Panc1 (cell line): ENCODE data around the gene VWC2L. TPM values are rescaled to one million over a fixed set of nuclear protein-coding genes. Genes with fewer than 3 reads are reported as not detected.
A peak's percentile ranks its signal among the peaks of the same experiment; 100 is the strongest.

Source experiments
- ATAC-seq: fragments of 200-7000 bp; cut with Tn5 transposase; 2 replicates; pipeline ENCODE4 v1.9.1; 2020; ENCODE audit warnings: mild to moderate bottlenecking, moderate library complexity
- Bru-seq: library from RNA; stranded (reverse); fragments of 400-500 nt; gene quantifications from one replicate; lab custom pipeline; 2021; lab: Mats Ljungman, UMichigan
- BruChase-seq, 2 experiments: library from RNA; stranded (reverse); fragments of 400-500 nt; gene quantifications; one replicate each; lab custom pipeline; 2021; lab: Mats Ljungman, UMichigan
- BruUV-seq: library from RNA; stranded (reverse); fragments of 400-500 nt; replicated peaks from 2 replicates; lab custom pipeline; 2021; lab: Mats Ljungman, UMichigan
- CTCF ChIA-PET: fragments of 300-600 bp; sonication (Branson Sonifier 250); formaldehyde crosslinking; loops from one replicate; lab custom pipeline; 2022; ENCODE audit warnings: antibody characterized with exemption; lab: Charles Lee
- POLR2A ChIA-PET: fragments of 300-600 bp; sonication (Branson Sonifier 250); formaldehyde crosslinking; loops from one replicate; lab custom pipeline; 2022; ENCODE audit warnings: antibody characterized with exemption; lab: Charles Lee
- DNase-seq: peaks from one replicate; pipeline ENCODE4 v3.0.0-alpha.2; 2010; ENCODE audit warnings: low read depth, low spot score
- H3K27ac ChIP-seq: 2 replicates; pipeline ENCODE4 v1.5.1; 2011; ENCODE audit warnings: mild to moderate bottlenecking, low read length, inconsistent platforms
- H3K27me3 ChIP-seq: fragments of 200-500 bp; sonication (Bioruptor generic); 2 replicates; pipeline ENCODE4 v1.6.0; 2014; ENCODE audit warnings: low read length, inconsistent platforms; ENCODE audit not compliant: control insufficient read depth, insufficient read depth
- H3K36me3 ChIP-seq: fragments of 200-500 bp; sonication (Bioruptor generic); 2 replicates; pipeline ENCODE4 v1.5.1; 2014; ENCODE audit warnings: inconsistent platforms, mild to moderate bottlenecking, low read length, moderate library complexity; ENCODE audit not compliant: control insufficient read depth, insufficient read depth
- H3K4me1 ChIP-seq: 2 replicates; pipeline ENCODE4 v1.5.1; 2011; ENCODE audit warnings: inconsistent platforms, mild to moderate bottlenecking, low read length, moderate library complexity; ENCODE audit not compliant: control insufficient read depth, insufficient read depth
- H3K4me3 ChIP-seq, 2 experiments: 2 replicates each; pipeline ENCODE4 v1.5.1; 2011 to 2012; ENCODE audit warnings: low read depth in 2 of 2, low read length in 2 of 2, mild to moderate bottlenecking in 2 of 2, inconsistent platforms in 1 of 2, moderate library complexity in 1 of 2
- H3K9me3 ChIP-seq: fragments of 200-500 bp; sonication (Bioruptor generic); 2 replicates; pipeline ENCODE4 v1.5.1; 2014; ENCODE audit warnings: low read depth, mild to moderate bottlenecking, inconsistent platforms, low read length, moderate library complexity; ENCODE audit not compliant: control insufficient read depth, insufficient read depth
- CTCF ChIP-seq: fragments of 450-650 bp; IDR thresholded peaks from 2 replicates; pipeline ENCODE4 v1.5.1; 2017; ENCODE audit warnings: mild to moderate bottlenecking
- POLR2AphosphoS5 ChIP-seq: IDR thresholded peaks from 2 replicates; pipeline ENCODE4 v1.6.1; 2012; ENCODE audit warnings: mild to moderate bottlenecking, low read depth, low read length, moderate library complexity
- REST ChIP-seq, 2 experiments: IDR thresholded peaks; 2 replicates each; pipeline ENCODE4 v1.6.1; 2011 to 2012; ENCODE audit warnings: low read depth in 2 of 2, control low read depth in 1 of 2, low read length in 1 of 2, mild to moderate bottlenecking in 1 of 2, moderate library complexity in 1 of 2; ENCODE audit not compliant: insufficient read depth in 1 of 2
- SIN3A ChIP-seq: IDR thresholded peaks from 2 replicates; pipeline ENCODE4 v1.6.1; 2012; ENCODE audit warnings: low read depth, mild to moderate bottlenecking, low read length, moderate library complexity, borderline replicate concordance; ENCODE audit not compliant: insufficient read depth
- TCF7L2 ChIP-seq: IDR thresholded peaks from 2 replicates; pipeline ENCODE4 v1.6.1; 2011; ENCODE audit warnings: mild to moderate bottlenecking, low read depth, low read length, inconsistent platforms
- in situ Hi-C: cut with HindIII; loops from 2 replicates; pipeline ENCODE4 v1.10.0; 2016; ENCODE audit warnings: low sequenced_read_pairs, low pct_unique_long_range_greater_than_20kb
- intact Hi-C: fragments of 100-400 bp; cut with micrococcal nuclease; formaldehyde crosslinking; loops from one replicate; pipeline ENCODE4 v1.10.0; 2022; ENCODE audit not compliant: unreplicated experiment
- long read RNA-seq: library from polyadenylated mRNA; unstranded; transcript quantifications from one replicate; pipeline ENCODE4 v2.0.0, GENCODE V29; 2021; ENCODE audit not compliant: unreplicated experiment
- polyA plus RNA-seq: library from polyadenylated mRNA; unstranded; fragments of >200 nt; gene quantifications from one replicate; pipeline ENCODE4 v1.2.1, GENCODE V29; 2012; ENCODE audit warnings: missing spikeins; ENCODE audit not compliant: insufficient read length
- total RNA-seq: library from RNA; stranded (reverse); gene quantifications from one replicate; pipeline ENCODE4 v1.2.1, GENCODE V29; 2021; ENCODE audit not compliant: unreplicated experiment

VWC2L gene
- not detected for total RNA-seq
- not detected for polyA plus RNA-seq
- Bru-seq, nascent RNA: percentile 3 among the genes with signal in this experiment
- percentile 0 among the genes with signal in this experiment for BruChase-seq, experiment 1, labeled RNA remaining after a 2-hour chase
- BruChase-seq, experiment 2, labeled RNA remaining after a 6-hour chase: not detected
- long read RNA-seq, partial matches to known transcripts: 0 of 1 reads
- long read RNA-seq, other reads (novel, unspliced or antisense): 1 of 1 reads

GRCh38 chr2:214410918-214411554, at the start of gene VWC2L:
Gene VWC2L (plus strand): TSS chr2:214411054. CDS start chr2:214414194, 3,140 bp downstream.
- in situ Hi-C loops: no loop called here
- peak; percentile 85 for ATAC-seq

GRCh38 chr2:214361116-214361515, 49.7 kb upstream of the VWC2L start:
- CTCF ChIA-PET: no interaction called here
- in situ Hi-C loops: no loop called here
- ATAC-seq (no peak), DNase-seq (no peak)
- no peaks in the 10 kb centered on the region for H3K4me1 ChIP-seq
- no peak for TF ChIP-seq TCF7L2
- no peak for TF ChIP-seq POLR2AphosphoS5
- TF ChIP-seq SIN3A: no peak
- TF ChIP-seq CTCF: no peak
- no peak for TF ChIP-seq REST (IDR thresholded peaks at IDR 0.05; ENCODE audit: insufficient read depth in 1 of 2, low read depth in 2 of 2, low read length in 1 of 2)
- POLR2A ChIA-PET: no interaction called here
- H3K36me3 ChIP-seq: no peaks in the 10 kb centered on the region
- H3K9me3 ChIP-seq: no peaks in the 10 kb centered on the region; the same call in 1 of the 2 replicates
- intact Hi-C loops: no loop called here
- no peak overlapping the region for H3K4me3 ChIP-seq
- no TSS peak for BruUV-seq
- no peaks in the 10 kb centered on the region for H3K27me3 ChIP-seq
- H3K27ac ChIP-seq: no peak overlapping the region

More at GRCh38 chr2:214410918-214411554, at the start of gene VWC2L:
- no TSS peak for BruUV-seq
- Histone ChIP-seq H3K4me1 (no peaks in the 10 kb centered on the region), H3K9me3 (no peaks in the 10 kb centered on the region), H3K27ac (no peak within 1 kb of the TSS), H3K27me3 (no peaks in the 10 kb centered on the region), H3K4me3 (no peak within 1 kb of the TSS), H3K36me3 (no peaks in the 10 kb centered on the region)
- intact Hi-C loops: no loop called here
- DNase-seq: no peak
- TF ChIP-seq CTCF (no peak), REST (IDR thresholded peaks at IDR 0.05; ENCODE audit: insufficient read depth in 1 of 2, low read depth in 2 of 2, low read length in 1 of 2) (peak; percentile 97 to 99)
- POLR2A ChIA-PET: no interaction called here
- CTCF ChIA-PET: no interaction called here
